Measurements from ENCODE around the gene HADHB. TPM values are rescaled to one million over a fixed set of nuclear protein-coding genes. Genes with fewer than 3 reads are reported as not detected.

Gene HADHB
- total and polyA plus RNA-seq, 2 of the 13 experiments (the other 11 are each of a cell fraction or from before 2014, with no cell fraction given): 112 to 238 TPM

GRCh38 chr2:26246818-26247217 lies 2.1 kb downstream of the HADHB start:
- ATAC-seq (no peak), FAIRE-seq (no peak), DNase-seq (ENCODE audit: low spot score) (no peak)
- BruUV-seq (replicated peaks): no TSS peak
- CTCF ChIA-PET (ENCODE audit: low intra/inter-chr PET ratio, low total read pairs): no interaction called here
- Histone ChIP-seq H4K20me1 (ENCODE audit: insufficient read depth, low read length) (peaks cover 2% of the 10 kb centered on the region), H3K9ac (ENCODE audit: insufficient read depth, low read depth, low read length) (peak overlapping the region; percentile 29), H3K27me3 (ENCODE audit: control insufficient read depth in 1 of 2, insufficient read depth in 2 of 2, low read length in 2 of 2) (peaks cover 0 to 7% of the 10 kb centered on the region in 2 experiments; a peak in 2 of 5 replicates), H3K79me2 (ENCODE audit: insufficient read depth, low read length) (peaks cover 91% of the 10 kb centered on the region), H3K4me3 (replicated peaks in 1 of 3; ENCODE audit: insufficient read depth in 1 of 3, low read depth in 2 of 3, low read length in 3 of 3) (peak overlapping the region; percentile 7 to 96 (median 22); a peak in 2 of 6 replicates), H3K9me3 (ENCODE audit: low read length) (no peaks in the 10 kb centered on the region), H3K36me3 (replicated peaks in 1 of 2; ENCODE audit: control insufficient read depth in 1 of 2, insufficient read depth in 2 of 2, low read length in 2 of 2) (no peaks in the 10 kb centered on the region), H3K4me2 (ENCODE audit: low read depth, low read length) (peak overlapping the region; percentile 80), H3K4me1 (ENCODE audit: insufficient read depth, low read length) (peaks cover 45% of the 10 kb centered on the region), H2AFZ (ENCODE audit: low read length) (no peak overlapping the region), H3K27ac (ENCODE audit: extremely low read length, insufficient read depth, low read length) (no peak overlapping the region)
- in situ Hi-C loops (cut with HindIII; ENCODE audit: extremely low pct_ligation_motif_present, low pct_unique_long_range_greater_than_20kb) (no loop called here), intact Hi-C loops (cut with micrococcal nuclease; ENCODE audit: unreplicated experiment) (no loop called here)
- WGBS (ENCODE audit: low lambda C conversion rate): 85% methylated on average over 9 of the region's 9 CpGs
- TF ChIP-seq ZNF878 (CRISPR knock-in tag; IDR thresholded peaks at IDR 0.05) (no peak), CBX5 (CRISPR knock-in tag; IDR thresholded peaks at IDR 0.05; ENCODE audit: borderline replicate concordance) (peak; percentile 31; the same call in 1 of the 2 replicates), MAX (IDR thresholded peaks at IDR 0.05) (peak; percentile 21; the same call in 1 of the 2 replicates), ZBTB33 (CRISPR knock-in tag; IDR thresholded peaks at IDR 0.05) (peak; percentile 96), ZNF501 (CRISPR knock-in tag; IDR thresholded peaks at IDR 0.05) (0 out of 2 replicates have a peak, but pooled peaks have one; percentile 2), ZBTB38 (CRISPR knock-in tag; IDR thresholded peaks at IDR 0.05) (peak; percentile 73; the same call in 1 of the 2 replicates), ZNF772 (CRISPR knock-in tag; IDR thresholded peaks at IDR 0.05) (no peak), SMYD3 (CRISPR knock-in tag; IDR thresholded peaks at IDR 0.05) (peak; percentile 20; the same call in 1 of the 2 replicates), NFE2 (CRISPR knock-in tag; IDR thresholded peaks at IDR 0.05) (no peak)
- POLR2A ChIA-PET: interaction anchor here (1.6 to 5.2 kb wide), 6 partner anchors 8 to 98 kb away, joined by 3 to 38 read pairs (median 26); partner anchors contain the start of gene SELENOI
